Epithelial cell of prostate (primary cell): ENCODE measurements around the gene LRRC8E.

Experiments used
- DNase-seq: peaks from one replicate; pipeline ENCODE4 v3.0.0-alpha.2; 2011; ENCODE audit warnings: low read depth, low spot score
- H3K27ac ChIP-seq: fragments of 450-650 bp; 2 replicates; pipeline ENCODE4 v1.5.1; 2017; ENCODE audit warnings: mild to moderate bottlenecking

The LRRC8E gene

DNA sequence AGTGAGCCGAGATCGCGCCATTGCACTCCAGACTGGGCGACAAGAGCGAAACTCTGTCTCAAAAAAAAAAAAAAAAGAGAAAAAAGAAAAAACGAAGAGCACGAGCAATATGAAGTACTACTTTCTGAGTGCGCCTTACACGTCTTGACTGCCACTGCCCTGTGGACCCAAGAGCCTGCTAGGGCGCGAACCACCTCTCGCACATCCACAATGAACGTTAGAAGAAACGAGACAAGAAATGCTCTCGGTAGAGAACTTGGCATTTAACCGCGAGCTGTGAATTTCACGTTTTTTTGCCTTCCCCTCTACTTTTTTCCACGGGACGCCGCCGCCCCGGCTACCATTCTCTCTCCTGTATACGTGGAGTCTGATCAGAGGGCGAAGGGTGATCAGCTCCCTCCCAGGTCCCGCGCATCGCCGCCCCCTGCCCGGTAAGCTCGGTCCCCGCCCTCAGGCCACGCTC lies 54.7 kb downstream of the LRRC8E start:
- peak overlapping the region; percentile 83 for H3K27ac ChIP-seq
- DNase-seq = no peak

DNA sequence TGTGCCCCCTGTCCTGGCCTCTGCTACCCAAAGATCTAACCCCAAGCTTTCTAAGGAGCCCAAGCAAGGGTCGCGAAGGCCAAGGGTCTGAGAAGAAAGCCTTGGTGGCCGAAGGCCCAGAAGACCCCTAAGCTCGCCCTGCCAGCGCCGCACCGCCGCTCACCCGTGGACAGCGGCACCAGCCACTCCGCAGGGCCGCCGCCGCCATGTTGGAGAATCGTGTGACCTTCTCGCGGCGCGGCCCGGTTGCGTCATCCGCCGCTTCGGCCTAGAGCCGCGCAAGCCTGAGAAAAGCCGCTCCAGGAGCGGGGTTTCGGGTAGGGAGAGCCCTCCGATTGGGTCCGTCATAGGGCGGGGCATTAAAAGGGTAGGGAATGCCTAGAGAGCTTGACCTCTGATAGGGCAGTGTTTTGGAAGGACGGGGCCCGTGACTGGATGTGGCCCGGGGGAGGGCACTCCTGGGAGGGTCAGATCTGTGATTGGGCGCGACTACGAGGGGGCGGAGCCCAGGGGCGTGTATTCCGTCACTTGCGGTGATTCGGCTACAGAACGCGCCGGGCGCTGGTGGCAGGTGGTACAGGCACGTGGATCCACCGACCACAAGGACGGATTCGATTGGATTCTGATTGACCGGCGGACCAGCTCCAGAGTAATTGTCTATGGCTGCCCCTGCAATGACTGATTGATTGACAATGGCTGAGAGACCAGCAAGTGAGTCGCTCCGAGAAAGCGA lies 55.3 kb downstream of the LRRC8E start, which contains the start of gene TIMM44:
TIMM44 (minus strand) TSS at position 223 of the 733 bp plus-strand sequence; CDS start at position 208, 15 bp downstream.
- peak; percentile 98 for DNase-seq
- H3K27ac ChIP-seq = peak within 1 kb of the TSS; percentile 83

DNA sequence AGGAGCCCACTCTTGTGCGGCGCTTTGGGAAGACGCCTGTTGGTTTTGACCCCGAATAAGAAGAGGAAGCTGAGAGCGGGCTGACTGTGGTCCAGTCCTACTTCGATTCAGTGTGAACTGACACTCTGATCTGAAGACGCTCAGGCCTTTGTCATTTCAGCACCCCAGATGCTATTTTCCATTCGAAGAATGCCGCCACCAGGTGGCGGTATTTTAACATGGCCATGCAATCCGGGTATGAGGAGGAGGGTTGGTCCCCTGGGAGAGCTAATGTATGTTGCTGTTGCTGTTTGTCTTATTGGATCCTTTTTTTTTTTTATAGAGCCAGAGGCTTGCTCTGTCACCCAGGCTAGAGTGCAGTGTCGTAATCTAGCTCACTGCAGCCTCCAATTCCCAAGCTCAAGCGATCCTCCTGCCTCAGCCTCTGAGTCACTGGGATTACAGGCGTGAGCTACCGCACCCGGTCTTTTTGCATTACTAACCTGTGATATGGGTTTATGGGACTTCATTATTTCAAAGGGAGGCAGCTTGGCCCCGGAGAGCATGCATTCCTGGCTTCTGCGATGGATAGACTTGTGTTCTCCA lies 56.0 kb downstream of the LRRC8E start:
- peak overlapping the region; percentile 83 for H3K27ac ChIP-seq
- peak; percentile 49 for DNase-seq

DNA sequence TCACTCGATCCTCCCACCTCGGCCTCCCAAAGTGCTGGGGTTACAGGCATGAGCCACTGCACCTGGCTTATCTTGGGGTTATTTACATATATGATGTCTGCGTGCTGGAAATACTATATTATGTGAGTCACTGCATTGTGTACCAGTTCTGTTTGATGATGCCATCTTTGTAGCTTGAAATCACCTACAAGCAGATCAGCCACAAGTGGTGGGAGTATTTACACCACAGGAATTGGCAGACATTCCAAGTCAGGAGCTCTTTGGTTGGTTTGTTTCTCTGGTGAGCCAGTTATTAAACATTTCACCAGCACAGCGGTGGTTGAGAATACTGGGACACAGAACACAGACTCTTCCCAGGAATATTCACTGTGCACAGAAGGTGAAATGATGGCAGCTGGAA lies 59.6 kb downstream of the LRRC8E start:
- no peak overlapping the region for H3K27ac ChIP-seq
- peak; percentile 48 for DNase-seq
